ENCODE data around the gene TANC1. TPM values are rescaled to one million over a fixed set of nuclear protein-coding genes. Genes with fewer than 3 reads are reported as not detected.

TANC1 gene
- total RNA-seq, 2 donors from 2014 or later, result 2.9 to 9.5 TPM

DNA sequence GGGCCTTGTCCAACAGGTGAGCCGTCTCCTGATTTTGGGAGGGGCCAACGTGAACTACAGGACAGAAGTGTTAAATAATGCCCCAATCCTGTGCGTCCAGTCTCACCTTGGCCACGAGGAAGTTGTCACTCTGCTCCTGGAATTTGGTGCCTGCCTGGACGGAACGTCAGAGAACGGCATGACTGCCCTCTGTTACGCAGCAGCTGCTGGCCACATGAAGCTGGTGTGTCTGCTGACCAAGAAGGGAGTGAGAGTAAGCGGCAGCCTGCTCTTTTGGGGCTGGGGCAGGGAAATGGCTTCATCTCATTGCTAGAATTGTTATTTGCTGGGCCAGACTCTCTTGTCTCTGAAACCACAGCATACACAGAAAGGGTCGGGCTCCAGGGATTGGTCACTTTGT lies 225.8 kb downstream of the TANC1 start:
- DNase-seq, result no peak
- no peak overlapping the region for H3K27ac Mint-ChIP-seq
- H3K4me3 Mint-ChIP-seq, result no peak overlapping the region
- H3K27me3 Mint-ChIP-seq (ENCODE audit: insufficient read depth), result no peaks in the 10 kb centered on the region
- H3K4me1 Mint-ChIP-seq, result no peaks in the 10 kb centered on the region
- no peak overlapping the region for H3K4me3 ChIP-seq (ENCODE audit: low read length)
- TF ChIP-seq, protein P1, sequence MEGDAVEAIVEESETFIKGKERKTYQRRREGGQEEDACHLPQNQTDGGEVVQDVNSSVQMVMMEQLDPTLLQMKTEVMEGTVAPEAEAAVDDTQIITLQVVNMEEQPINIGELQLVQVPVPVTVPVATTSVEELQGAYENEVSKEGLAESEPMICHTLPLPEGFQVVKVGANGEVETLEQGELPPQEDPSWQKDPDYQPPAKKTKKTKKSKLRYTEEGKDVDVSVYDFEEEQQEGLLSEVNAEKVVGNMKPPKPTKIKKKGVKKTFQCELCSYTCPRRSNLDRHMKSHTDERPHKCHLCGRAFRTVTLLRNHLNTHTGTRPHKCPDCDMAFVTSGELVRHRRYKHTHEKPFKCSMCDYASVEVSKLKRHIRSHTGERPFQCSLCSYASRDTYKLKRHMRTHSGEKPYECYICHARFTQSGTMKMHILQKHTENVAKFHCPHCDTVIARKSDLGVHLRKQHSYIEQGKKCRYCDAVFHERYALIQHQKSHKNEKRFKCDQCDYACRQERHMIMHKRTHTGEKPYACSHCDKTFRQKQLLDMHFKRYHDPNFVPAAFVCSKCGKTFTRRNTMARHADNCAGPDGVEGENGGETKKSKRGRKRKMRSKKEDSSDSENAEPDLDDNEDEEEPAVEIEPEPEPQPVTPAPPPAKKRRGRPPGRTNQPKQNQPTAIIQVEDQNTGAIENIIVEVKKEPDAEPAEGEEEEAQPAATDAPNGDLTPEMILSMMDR (conservative IDR thresholded peaks at IDR 0.05), result no peak
- no peak overlapping the region for H3K9ac ChIP-seq (ENCODE audit: extremely low read depth, low read length, poor library complexity, severe bottlenecking)
- H3K9me3 Mint-ChIP-seq, result no peaks in the 10 kb centered on the region
- 94 to 98% methylated on average over 4 to 10 of the region's 10 CpGs for WGBS, 2 experiments (ENCODE audit: insufficient coverage in 1 of 2, insufficient read length in 1 of 2)
- H3K27ac ChIP-seq (ENCODE audit: low read depth, low read length), result no peak overlapping the region
- H3K4me1 ChIP-seq (ENCODE audit: control insufficient read depth, insufficient read depth, low read length), result no peaks in the 10 kb centered on the region
- H3K36me3 Mint-ChIP-seq (ENCODE audit: low read depth), result no peaks in the 10 kb centered on the region
- peaks cover 90% of the 10 kb centered on the region for H3K36me3 ChIP-seq (ENCODE audit: control insufficient read depth, insufficient read depth, low read length)
- H3K9me3 ChIP-seq (ENCODE audit: control insufficient read depth, low read length), result no peaks in the 10 kb centered on the region
- no peaks in the 10 kb centered on the region for H3K27me3 ChIP-seq (ENCODE audit: control insufficient read depth, insufficient read depth, low read length, poor library complexity, severe bottlenecking)

- Histone ChIP-seq H3K4me1 (ENCODE audit: control insufficient read depth, insufficient read depth, low read length) (peaks cover 6% of the 10 kb centered on the region), H3K36me3 (ENCODE audit: control insufficient read depth, insufficient read depth, low read length) (peaks cover 89% of the 10 kb centered on the region), H3K9me3 (ENCODE audit: control insufficient read depth, low read length) (no peaks in the 10 kb centered on the region), H3K27me3 (ENCODE audit: control insufficient read depth, insufficient read depth, low read length, poor library complexity, severe bottlenecking) (no peaks in the 10 kb centered on the region), H3K27ac (ENCODE audit: low read depth, low read length) (no peak overlapping the region), H3K4me3 (ENCODE audit: low read length) (no peak overlapping the region), H3K9ac (ENCODE audit: extremely low read depth, low read length, poor library complexity, severe bottlenecking) (no peak overlapping the region)
- peaks cover 10% of the 10 kb centered on the region for H3K4me1 Mint-ChIP-seq
- no peaks in the 10 kb centered on the region for H3K27me3 Mint-ChIP-seq (ENCODE audit: insufficient read depth)
- TF ChIP-seq, protein P1 (conservative IDR thresholded peaks at IDR 0.05), result no peak
- no peaks in the 10 kb centered on the region for H3K9me3 Mint-ChIP-seq
- peak overlapping the region; percentile 4 for H3K27ac Mint-ChIP-seq
- WGBS, 2 experiments (ENCODE audit: insufficient coverage in 1 of 2, insufficient read length in 1 of 2), result 95 to 100% methylated on average over 5 to 6 of the region's 6 CpGs
- no peaks in the 10 kb centered on the region for H3K36me3 Mint-ChIP-seq (ENCODE audit: low read depth)
- no peak overlapping the region for H3K4me3 Mint-ChIP-seq
- DNase-seq, result no peak
These were observed 227.3 kb downstream of the TANC1 start for GRCh38 chr2:159195697-159196096.

GRCh38 chr2:159196393-159196925 lies 228.0 kb downstream of the TANC1 start:
- TF ChIP-seq, protein P1 (conservative IDR thresholded peaks at IDR 0.05), result no peak
- WGBS, 2 experiments (ENCODE audit: insufficient coverage in 1 of 2, insufficient read length in 1 of 2), result 92 to 94% methylated on average over 14 of the region's 14 CpGs
- no peaks in the 10 kb centered on the region for H3K27me3 ChIP-seq (ENCODE audit: control insufficient read depth, insufficient read depth, low read length, poor library complexity, severe bottlenecking)
- H3K4me1 ChIP-seq (ENCODE audit: control insufficient read depth, insufficient read depth, low read length), result peaks cover 6% of the 10 kb centered on the region
- Mint-ChIP-seq H3K4me1 (peaks cover 14% of the 10 kb centered on the region), H3K36me3 (ENCODE audit: low read depth) (no peaks in the 10 kb centered on the region), H3K27me3 (ENCODE audit: insufficient read depth) (no peaks in the 10 kb centered on the region), H3K4me3 (no peak overlapping the region), H3K9me3 (no peaks in the 10 kb centered on the region), H3K27ac (no peak overlapping the region)
- H3K9me3 ChIP-seq (ENCODE audit: control insufficient read depth, low read length), result no peaks in the 10 kb centered on the region
- no peak overlapping the region for H3K4me3 ChIP-seq (ENCODE audit: low read length)
- no peak for DNase-seq
- no peak overlapping the region for H3K9ac ChIP-seq (ENCODE audit: extremely low read depth, low read length, poor library complexity, severe bottlenecking)
- H3K36me3 ChIP-seq (ENCODE audit: control insufficient read depth, insufficient read depth, low read length), result peaks cover 89% of the 10 kb centered on the region
- no peak overlapping the region for H3K27ac ChIP-seq (ENCODE audit: low read depth, low read length)
